HG03196 (cell line): ENCODE data around the gene BMAL1.
A peak's percentile ranks its signal among the peaks of the same experiment; 100 is the strongest.

Experiments used
- ATAC-seq: cut with Tn5 transposase; IDR thresholded peaks from one replicate; pipeline ENCODE4 v1.9.1; 2021; ENCODE audit not compliant: unreplicated experiment

The BMAL1 gene

DNA sequence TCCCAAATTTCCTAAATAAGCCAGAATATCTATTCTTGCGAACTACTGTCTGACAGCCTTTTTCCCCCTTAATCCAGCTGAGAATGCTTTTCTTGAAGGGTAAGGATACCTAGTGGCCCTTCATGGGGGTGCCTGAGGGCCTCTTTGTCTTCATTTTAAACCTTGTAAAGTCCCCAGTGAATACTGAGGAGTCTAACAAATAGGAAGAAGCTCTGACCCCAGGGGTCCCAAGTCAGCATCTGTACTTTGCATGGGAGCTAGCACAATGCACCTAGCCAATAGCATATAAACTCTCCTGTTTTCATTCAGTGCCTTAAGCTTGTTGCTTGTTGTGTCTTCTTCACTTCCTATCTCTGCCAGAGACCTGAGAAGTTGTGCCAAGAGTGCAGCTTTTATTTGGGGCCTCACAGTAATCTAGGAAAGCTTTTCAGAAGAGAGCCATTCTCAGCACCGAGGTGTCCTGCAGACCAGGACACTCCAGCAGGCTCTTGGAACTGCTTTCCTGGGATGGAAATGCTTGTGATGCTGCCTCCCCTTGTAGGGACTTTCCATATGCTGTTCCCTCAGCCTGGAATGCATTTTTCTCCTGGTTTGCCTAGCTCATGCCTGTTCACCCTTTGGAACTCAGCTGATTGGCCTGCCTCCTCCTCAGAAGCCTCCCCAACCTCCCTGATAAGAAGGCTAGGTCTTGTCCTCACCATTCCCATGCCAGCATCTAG, 37.2 kb downstream of the BMAL1 start:
- no peak for ATAC-seq

GRCh38 chr11:13315517-13316432, 38.2 kb downstream of the BMAL1 start:
- ATAC-seq = peak; percentile 16

- ATAC-seq = peak; percentile 28
Measured at GRCh38 chr11:13316528-13316961, 39.0 kb downstream of the BMAL1 start.

DNA sequence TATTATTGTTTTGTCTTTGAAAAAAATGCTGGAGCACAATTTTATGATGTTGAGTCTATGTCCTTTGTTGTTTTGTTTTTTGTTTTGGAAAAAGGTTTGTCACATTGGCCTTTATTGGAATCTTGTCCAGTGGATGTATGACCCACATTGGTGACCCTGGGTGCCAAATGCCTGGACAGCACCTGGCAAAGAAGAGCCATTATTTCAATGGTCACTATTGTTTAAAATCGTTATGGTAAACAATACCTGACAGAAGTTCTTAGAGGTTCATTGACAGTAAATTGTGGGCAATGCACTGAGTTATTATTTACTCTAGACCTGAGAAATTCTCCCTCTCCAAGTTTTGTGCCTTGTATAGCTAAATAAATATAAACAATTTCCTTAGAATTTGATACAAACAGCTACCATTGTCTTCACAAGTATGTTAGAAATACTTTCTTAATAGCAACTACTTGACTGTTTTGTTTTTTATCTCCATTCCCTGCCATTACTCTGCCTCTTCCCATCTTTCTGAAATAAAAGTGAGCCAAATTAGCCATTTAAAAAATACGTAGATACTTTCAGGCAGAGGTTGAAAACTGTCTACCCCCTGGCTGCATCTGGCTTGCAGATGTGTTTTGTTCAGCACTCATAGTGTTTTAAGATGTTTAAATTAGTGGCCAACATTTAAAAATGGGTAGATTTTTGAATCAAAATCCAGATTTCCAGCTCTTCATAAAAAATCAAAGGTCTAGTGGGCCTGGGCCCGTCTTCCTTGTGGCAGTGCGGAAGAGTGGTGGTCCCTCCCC, 39.9 kb downstream of the BMAL1 start:
- no peak for ATAC-seq

DNA sequence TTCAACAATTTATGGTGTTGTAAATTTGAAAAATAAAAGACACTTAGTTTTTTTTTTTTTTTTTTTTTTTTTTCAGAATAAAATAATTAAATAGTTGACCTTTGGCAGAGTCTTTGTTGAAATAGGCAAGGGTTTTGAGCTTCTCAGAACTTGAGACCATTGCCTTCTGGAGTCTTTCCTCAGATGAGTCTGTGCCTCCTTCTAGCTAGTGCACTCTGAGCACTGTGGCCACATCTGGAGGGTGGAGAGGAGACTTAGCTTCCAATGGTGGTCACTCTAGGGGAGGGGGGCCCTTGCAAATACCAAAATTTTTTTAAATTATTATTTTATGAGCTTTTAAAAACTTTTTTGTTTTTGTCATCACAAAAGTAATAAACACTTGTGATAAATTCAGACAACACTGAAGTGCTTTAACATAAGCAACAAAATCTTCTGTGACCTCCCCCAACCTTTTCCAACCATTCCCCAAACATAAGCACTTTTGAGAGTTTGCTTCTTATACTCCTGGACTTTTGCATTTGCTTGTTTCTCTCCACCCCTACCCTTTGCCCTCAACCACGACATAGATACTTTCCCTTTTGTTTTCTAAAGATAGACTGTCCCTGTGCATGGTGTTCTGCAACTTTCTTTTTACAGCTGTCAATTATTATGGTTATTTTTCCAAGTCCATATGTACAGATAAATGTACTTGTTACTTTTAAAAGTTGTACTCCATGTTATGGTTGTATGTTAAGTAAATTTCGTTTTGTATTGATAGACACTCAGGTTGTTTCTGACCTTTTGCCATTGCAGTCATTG, 41.1 kb downstream of the BMAL1 start:
- peak; percentile 74 for ATAC-seq

GRCh38 chr11:13320688-13321087, 43.1 kb downstream of the BMAL1 start:
- ATAC-seq = no peak

DNA sequence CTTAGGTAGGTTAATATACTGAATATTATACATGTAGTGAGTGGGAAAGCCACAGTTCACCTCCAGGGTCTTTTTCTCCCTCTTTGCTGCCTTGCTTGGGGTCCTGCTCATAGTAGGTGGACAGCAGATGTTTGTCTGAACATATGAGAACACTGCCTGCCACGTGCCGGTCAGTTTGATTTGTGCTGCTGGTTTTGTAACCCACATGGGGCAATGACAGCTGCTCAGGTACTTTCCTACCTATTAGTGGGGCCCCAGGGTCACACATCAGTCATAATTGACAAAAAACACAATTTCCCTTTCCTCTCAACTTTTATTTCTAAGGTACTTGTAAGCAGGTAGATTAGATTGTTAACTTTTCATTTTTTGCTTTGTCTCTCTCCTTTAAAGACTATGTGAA, 43.8 kb downstream of the BMAL1 start:
- no peak for ATAC-seq

GRCh38 chr11:13324141-13324540, 46.6 kb downstream of the BMAL1 start:
- ATAC-seq = no peak

DNA sequence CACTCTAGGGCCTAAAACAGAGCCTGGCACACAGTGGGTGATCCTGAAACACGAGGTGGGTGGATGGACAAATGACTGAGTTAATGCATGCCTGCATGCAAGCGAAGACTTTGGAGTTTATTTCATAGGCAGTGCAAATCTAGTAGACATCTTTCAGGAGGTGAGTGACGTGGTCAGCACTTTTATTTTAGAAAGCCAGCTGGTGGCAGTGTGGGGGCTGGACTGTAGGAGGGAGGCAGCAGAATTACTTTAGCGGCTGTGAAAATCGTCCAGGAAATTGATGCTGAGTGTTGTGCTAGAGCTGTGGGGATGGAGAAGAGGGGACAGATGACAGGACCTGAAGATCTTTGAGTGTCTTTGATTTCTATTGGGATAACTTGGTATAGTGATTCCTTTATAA, 47.1 kb downstream of the BMAL1 start:
- ATAC-seq = no peak

DNA sequence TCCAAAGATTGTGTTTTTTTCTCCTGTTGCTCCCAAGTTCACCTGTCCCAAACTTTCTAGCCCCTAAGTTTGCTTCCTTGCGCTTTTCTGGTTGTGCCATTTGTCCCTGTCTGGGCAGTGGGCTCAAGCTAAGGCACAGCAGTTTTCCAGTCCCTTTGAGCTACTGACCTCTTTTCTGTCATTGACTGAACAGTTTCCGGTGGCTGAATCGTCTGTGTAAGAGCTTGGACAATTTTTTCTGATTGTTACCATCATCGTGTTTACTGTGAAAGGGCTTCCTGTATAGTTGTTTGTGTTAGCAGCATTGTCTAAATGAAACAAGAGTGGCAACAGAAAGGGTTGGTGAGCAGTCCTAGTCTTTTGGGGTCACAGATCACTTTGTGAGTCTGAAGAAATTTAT, 49.8 kb downstream of the BMAL1 start:
- ATAC-seq = no peak

DNA sequence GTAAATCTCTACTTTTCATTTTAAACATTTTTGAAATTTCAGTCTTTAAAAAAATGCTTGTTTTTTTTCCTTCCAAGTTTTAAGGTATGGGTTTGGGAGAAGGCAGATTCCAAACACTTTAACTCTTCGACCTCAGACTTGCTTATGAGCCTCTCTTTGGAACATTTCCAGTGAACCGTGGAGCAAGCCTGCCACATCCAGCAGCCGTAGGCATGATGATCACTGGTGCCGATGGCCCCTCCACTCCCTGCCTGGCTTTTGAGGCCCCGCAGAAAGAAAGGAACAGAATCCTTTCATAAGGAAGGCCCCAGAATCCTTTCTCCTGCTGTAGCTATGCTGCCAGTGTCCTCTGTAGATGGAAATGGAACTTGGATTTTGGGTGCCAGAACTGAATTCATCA, 50.7 kb downstream of the BMAL1 start:
- no peak for ATAC-seq

GRCh38 chr11:13329670-13330356, 52.2 kb downstream of the BMAL1 start:
- no peak for ATAC-seq

GRCh38 chr11:13332124-13332523, 54.5 kb downstream of the BMAL1 start:
- ATAC-seq = no peak

GRCh38 chr11:13333456-13333957, 55.9 kb downstream of the BMAL1 start:
- peak; percentile 39 for ATAC-seq

- no peak for ATAC-seq
Measured at GRCh38 chr11:13334034-13334786, 56.6 kb downstream of the BMAL1 start.

DNA sequence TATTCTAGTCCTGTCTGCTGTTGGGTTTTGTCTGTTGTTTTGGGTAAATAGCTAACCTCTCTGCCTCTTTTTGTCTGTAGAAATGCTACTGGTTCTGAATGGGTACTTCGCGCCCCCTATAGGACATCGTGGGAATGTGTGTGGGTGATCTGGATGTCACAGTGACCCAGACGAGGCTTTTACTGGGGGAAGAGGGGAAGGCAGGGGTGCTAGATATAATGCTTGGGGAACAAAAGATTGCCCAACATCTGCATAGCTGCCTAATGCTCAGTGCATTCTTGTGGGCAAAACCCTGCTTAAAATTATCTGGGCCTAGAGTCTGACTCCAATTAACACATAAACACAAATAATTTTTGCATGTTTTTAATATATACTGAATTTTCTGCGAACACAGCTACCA, 57.7 kb downstream of the BMAL1 start:
- ATAC-seq = no peak

- ATAC-seq = no peak
Measured at GRCh38 chr11:13336246-13336878, 58.8 kb downstream of the BMAL1 start.

- ATAC-seq = no peak
Measured at GRCh38 chr11:13338019-13338426, 60.4 kb downstream of the BMAL1 start.
